ENCODE measurements around the gene ARID1B.

ARID1B gene

GRCh38 chr6:157246048-157246630 is 469.0 kb downstream of the ARID1B start:
- no peaks in the 10 kb centered on the region for H3K36me3 ChIP-seq (ENCODE audit: control insufficient read depth, insufficient read depth, low read length)
- no peaks in the 10 kb centered on the region for H3K9me3 ChIP-seq (ENCODE audit: control insufficient read depth, low read length)
- no peaks in the 10 kb centered on the region for H3K4me1 ChIP-seq (ENCODE audit: control insufficient read depth, insufficient read depth, low read length)
- WGBS, 2 experiments = 94% methylated on average over 21 of the region's 21 CpGs
- H3K27ac ChIP-seq (ENCODE audit: insufficient read depth, low read depth, low read length, poor library complexity, severe bottlenecking) = no peak overlapping the region
- H3K4me3 ChIP-seq (ENCODE audit: insufficient read depth, low read depth, low read length) = no peak overlapping the region
- no peaks in the 10 kb centered on the region for H3K27me3 ChIP-seq (ENCODE audit: control insufficient read depth, insufficient read depth, low read length, poor library complexity, severe bottlenecking)

- no peak overlapping the region for H3K27ac ChIP-seq (ENCODE audit: insufficient read depth, low read depth, low read length, poor library complexity, severe bottlenecking)
- 90 to 92% methylated on average over 14 of the region's 14 CpGs for WGBS, 2 experiments
- H3K9me3 ChIP-seq (ENCODE audit: control insufficient read depth, low read length) = no peaks in the 10 kb centered on the region
- no peak overlapping the region for H3K4me3 ChIP-seq (ENCODE audit: insufficient read depth, low read depth, low read length)
- no peaks in the 10 kb centered on the region for H3K27me3 ChIP-seq (ENCODE audit: control insufficient read depth, insufficient read depth, low read length, poor library complexity, severe bottlenecking)
- H3K36me3 ChIP-seq (ENCODE audit: control insufficient read depth, insufficient read depth, low read length) = no peaks in the 10 kb centered on the region
- no peaks in the 10 kb centered on the region for H3K4me1 ChIP-seq (ENCODE audit: control insufficient read depth, insufficient read depth, low read length)
Measured at GRCh38 chr6:157246771-157247484, 469.8 kb downstream of the ARID1B start.

- Histone ChIP-seq H3K27ac (ENCODE audit: insufficient read depth, low read depth, low read length, poor library complexity, severe bottlenecking) (no peak overlapping the region), H3K27me3 (ENCODE audit: control insufficient read depth, insufficient read depth, low read length, poor library complexity, severe bottlenecking) (no peaks in the 10 kb centered on the region), H3K36me3 (ENCODE audit: control insufficient read depth, insufficient read depth, low read length) (no peaks in the 10 kb centered on the region), H3K4me1 (ENCODE audit: control insufficient read depth, insufficient read depth, low read length) (no peaks in the 10 kb centered on the region), H3K4me3 (ENCODE audit: insufficient read depth, low read depth, low read length) (no peak overlapping the region), H3K9me3 (ENCODE audit: control insufficient read depth, low read length) (no peaks in the 10 kb centered on the region)
- 88% methylated on average over 1 of the region's 1 CpG; no CpG with 5 or more reads in 1 of the 2 experiments for WGBS, 2 experiments
Measured at GRCh38 chr6:157248264-157248663, 471.1 kb downstream of the ARID1B start.

- Histone ChIP-seq H3K4me3 (ENCODE audit: insufficient read depth, low read depth, low read length) (no peak overlapping the region), H3K4me1 (ENCODE audit: control insufficient read depth, insufficient read depth, low read length) (no peaks in the 10 kb centered on the region), H3K36me3 (ENCODE audit: control insufficient read depth, insufficient read depth, low read length) (no peaks in the 10 kb centered on the region), H3K27ac (ENCODE audit: insufficient read depth, low read depth, low read length, poor library complexity, severe bottlenecking) (no peak overlapping the region), H3K9me3 (ENCODE audit: control insufficient read depth, low read length) (no peaks in the 10 kb centered on the region), H3K27me3 (ENCODE audit: control insufficient read depth, insufficient read depth, low read length, poor library complexity, severe bottlenecking) (no peaks in the 10 kb centered on the region)
- WGBS, 2 experiments = 91 to 93% methylated on average over 8 of the region's 8 CpGs
Measured at GRCh38 chr6:157249826-157250225, 472.6 kb downstream of the ARID1B start.

- Histone ChIP-seq H3K27ac (ENCODE audit: insufficient read depth, low read depth, low read length, poor library complexity, severe bottlenecking) (no peak overlapping the region), H3K4me3 (ENCODE audit: insufficient read depth, low read depth, low read length) (no peak overlapping the region), H3K9me3 (ENCODE audit: control insufficient read depth, low read length) (no peaks in the 10 kb centered on the region), H3K36me3 (ENCODE audit: control insufficient read depth, insufficient read depth, low read length) (no peaks in the 10 kb centered on the region), H3K4me1 (ENCODE audit: control insufficient read depth, insufficient read depth, low read length) (no peaks in the 10 kb centered on the region), H3K27me3 (ENCODE audit: control insufficient read depth, insufficient read depth, low read length, poor library complexity, severe bottlenecking) (no peaks in the 10 kb centered on the region)
- 85 to 86% methylated on average over 8 of the region's 8 CpGs for WGBS, 2 experiments
Measured at GRCh38 chr6:157251586-157252247, 474.5 kb downstream of the ARID1B start.

- WGBS, 2 experiments = 84 to 87% methylated on average over 7 of the region's 7 CpGs
Measured at GRCh38 chr6:157253017-157253416, 475.8 kb downstream of the ARID1B start.

GRCh38 chr6:157253699-157254098 is 476.5 kb downstream of the ARID1B start:
- H3K9me3 ChIP-seq (ENCODE audit: control insufficient read depth, low read length) = no peaks in the 10 kb centered on the region
- H3K27ac ChIP-seq (ENCODE audit: insufficient read depth, low read depth, low read length, poor library complexity, severe bottlenecking) = no peak overlapping the region
- H3K4me3 ChIP-seq (ENCODE audit: insufficient read depth, low read depth, low read length) = no peak overlapping the region
- WGBS, 2 experiments = 83 to 91% methylated on average over 6 to 7 of the region's 7 CpGs
- H3K4me1 ChIP-seq (ENCODE audit: control insufficient read depth, insufficient read depth, low read length) = no peaks in the 10 kb centered on the region
- H3K27me3 ChIP-seq (ENCODE audit: control insufficient read depth, insufficient read depth, low read length, poor library complexity, severe bottlenecking) = no peaks in the 10 kb centered on the region
- H3K36me3 ChIP-seq (ENCODE audit: control insufficient read depth, insufficient read depth, low read length) = no peaks in the 10 kb centered on the region

More at GRCh38 chr6:157253017-157253416, 475.8 kb downstream of the ARID1B start:
- no peaks in the 10 kb centered on the region for H3K27me3 ChIP-seq (ENCODE audit: control insufficient read depth, insufficient read depth, low read length, poor library complexity, severe bottlenecking)
- no peaks in the 10 kb centered on the region for H3K9me3 ChIP-seq (ENCODE audit: control insufficient read depth, low read length)
- H3K36me3 ChIP-seq (ENCODE audit: control insufficient read depth, insufficient read depth, low read length) = no peaks in the 10 kb centered on the region
- H3K4me1 ChIP-seq (ENCODE audit: control insufficient read depth, insufficient read depth, low read length) = no peaks in the 10 kb centered on the region
- no peak overlapping the region for H3K4me3 ChIP-seq (ENCODE audit: insufficient read depth, low read depth, low read length)
- H3K27ac ChIP-seq (ENCODE audit: insufficient read depth, low read depth, low read length, poor library complexity, severe bottlenecking) = no peak overlapping the region

- 87 to 96% methylated on average over 1 to 2 of the region's 3 CpGs for WGBS, 2 experiments
Measured at GRCh38 chr6:157254538-157254937, 477.4 kb downstream of the ARID1B start.

GRCh38 chr6:157255079-157255478 is 477.9 kb downstream of the ARID1B start:
- H3K4me3 ChIP-seq (ENCODE audit: insufficient read depth, low read depth, low read length) = no peak overlapping the region
- H3K9me3 ChIP-seq (ENCODE audit: control insufficient read depth, low read length) = no peaks in the 10 kb centered on the region
- no peak overlapping the region for H3K27ac ChIP-seq (ENCODE audit: insufficient read depth, low read depth, low read length, poor library complexity, severe bottlenecking)
- 85 to 89% methylated on average over 3 of the region's 3 CpGs for WGBS, 2 experiments
- H3K36me3 ChIP-seq (ENCODE audit: control insufficient read depth, insufficient read depth, low read length) = no peaks in the 10 kb centered on the region
- no peaks in the 10 kb centered on the region for H3K27me3 ChIP-seq (ENCODE audit: control insufficient read depth, insufficient read depth, low read length, poor library complexity, severe bottlenecking)
- no peaks in the 10 kb centered on the region for H3K4me1 ChIP-seq (ENCODE audit: control insufficient read depth, insufficient read depth, low read length)

More at GRCh38 chr6:157254538-157254937, 477.4 kb downstream of the ARID1B start:
- H3K4me1 ChIP-seq (ENCODE audit: control insufficient read depth, insufficient read depth, low read length) = no peaks in the 10 kb centered on the region
- no peaks in the 10 kb centered on the region for H3K36me3 ChIP-seq (ENCODE audit: control insufficient read depth, insufficient read depth, low read length)
- H3K27ac ChIP-seq (ENCODE audit: insufficient read depth, low read depth, low read length, poor library complexity, severe bottlenecking) = no peak overlapping the region
- no peaks in the 10 kb centered on the region for H3K27me3 ChIP-seq (ENCODE audit: control insufficient read depth, insufficient read depth, low read length, poor library complexity, severe bottlenecking)
- H3K4me3 ChIP-seq (ENCODE audit: insufficient read depth, low read depth, low read length) = no peak overlapping the region
- no peaks in the 10 kb centered on the region for H3K9me3 ChIP-seq (ENCODE audit: control insufficient read depth, low read length)

- H3K4me3 ChIP-seq (ENCODE audit: insufficient read depth, low read depth, low read length) = no peak overlapping the region
- no peaks in the 10 kb centered on the region for H3K36me3 ChIP-seq (ENCODE audit: control insufficient read depth, insufficient read depth, low read length)
- H3K4me1 ChIP-seq (ENCODE audit: control insufficient read depth, insufficient read depth, low read length) = no peaks in the 10 kb centered on the region
- no peaks in the 10 kb centered on the region for H3K27me3 ChIP-seq (ENCODE audit: control insufficient read depth, insufficient read depth, low read length, poor library complexity, severe bottlenecking)
- 95 to 98% methylated on average over 11 of the region's 11 CpGs for WGBS, 2 experiments
- H3K27ac ChIP-seq (ENCODE audit: insufficient read depth, low read depth, low read length, poor library complexity, severe bottlenecking) = no peak overlapping the region
- no peaks in the 10 kb centered on the region for H3K9me3 ChIP-seq (ENCODE audit: control insufficient read depth, low read length)
Measured at GRCh38 chr6:157258878-157259277, 481.7 kb downstream of the ARID1B start.

Measured in ectodermal cell (in vitro differentiated cells).